K562 (cell line): ENCODE results near the gene POLR2A. TPM values are rescaled to one million over a fixed set of nuclear protein-coding genes. Genes with fewer than 3 reads are reported as not detected.
A peak's percentile ranks its signal among the peaks of the same experiment; 100 is the strongest.

ENCODE experiments used
- ATAC-seq: fragments of 200-7000 bp; cut with Tn5 transposase; 3 replicates; pipeline ENCODE4 v1.9.1; 2020; ENCODE audit warnings: moderate library complexity
- BruUV-seq: library from RNA; stranded (reverse); fragments of 400-500 nt; replicated peaks from 2 replicates; lab custom pipeline; 2021; lab: Mats Ljungman, UMichigan
- CTCF ChIA-PET: fragments of 300-600 bp; formaldehyde crosslinking; extraction: SDS; loops from one replicate; lab custom pipeline; 2021; ENCODE audit warnings: low intra/inter-chr PET ratio; lab: Yijun Ruan, JAX
- POLR2A ChIA-PET: fragments of 300-600, 350-650 bp; sonication (Branson Sonifier 250); formaldehyde crosslinking; extraction: SDS; loops from one replicate; lab custom pipeline; 2021; ENCODE audit warnings: antibody characterized with exemption, inconsistent platforms; lab: Yijun Ruan, JAX
- DNase-seq, 4 experiments: peaks; one replicate each; pipeline versions ENCODE4 v3.0.0 to v3.0.0-alpha.2; 2011 to 2018; ENCODE audit warnings: low spot score in 3 of 4, mixed read lengths in 3 of 4; ENCODE audit errors: extremely low read depth in 1 of 4
- FAIRE-seq: peaks from 2 replicates; lab custom pipeline; 2011; peaks lifted over from hg19 to GRCh38; lab: Jason Lieb, UNC
- H2AFZ ChIP-seq: 2 replicates; pipeline ENCODE4 v1.6.0; 2011; ENCODE audit warnings: low read depth, low read length, control low read depth, inconsistent platforms
- H3K27ac ChIP-seq: fragments of 200-600 bp; 3 replicates; pipeline ENCODE4 v1.8.0; 2011; ENCODE audit warnings: low read depth, mild to moderate bottlenecking, control low read depth, inconsistent platforms, low read length, moderate library complexity, mixed read lengths; ENCODE audit errors: extremely low read depth
- H3K27me3 ChIP-seq, 2 experiments: fragments of 300-600 bp in 1 of 2; 2 replicates in 1 of 2; 3 replicates in 1 of 2; pipeline versions ENCODE4 v1.6.0 to v1.8.0; 2011; ENCODE audit warnings: inconsistent platforms in 2 of 2, low read length in 2 of 2, mild to moderate bottlenecking in 1 of 2, mixed read lengths in 1 of 2, moderate library complexity in 1 of 2; ENCODE audit not compliant: control insufficient read depth in 2 of 2, insufficient read depth in 2 of 2
- H3K36me3 ChIP-seq: fragments of 300-600 bp; 3 replicates; pipeline ENCODE4 v1.8.0; 2011; ENCODE audit warnings: mild to moderate bottlenecking, low read length, inconsistent platforms; ENCODE audit not compliant: control insufficient read depth, insufficient read depth
- H3K4me1 ChIP-seq, 2 experiments: fragments of 200-600 bp in 1 of 2; replicated peaks in 1 of 2; 2 replicates in 1 of 2; 3 replicates in 1 of 2; pipeline versions ENCODE4 v1.5.1 to v1.8.0; 2011; ENCODE audit warnings: inconsistent platforms in 2 of 2, low read length in 2 of 2, mild to moderate bottlenecking in 1 of 2, mixed read lengths in 1 of 2, moderate library complexity in 1 of 2; ENCODE audit not compliant: control insufficient read depth in 2 of 2, insufficient read depth in 2 of 2
- H3K4me2 ChIP-seq: 2 replicates; pipeline ENCODE4 v1.6.1; 2011; ENCODE audit warnings: low read length, control low read depth, inconsistent platforms, mixed read lengths; ENCODE audit not compliant: insufficient read depth
- H3K4me3 ChIP-seq: fragments of 200-600 bp; sonication (generic), shearing (Covaris generic); 2 replicates; pipeline ENCODE4 v1.5.1; 2016; ENCODE audit warnings: control low read depth, inconsistent platforms
- H3K79me2 ChIP-seq: fragments of 200-600 bp; 3 replicates; pipeline ENCODE4 v1.8.0; 2011; ENCODE audit warnings: low read length, inconsistent platforms; ENCODE audit not compliant: control insufficient read depth, insufficient read depth
- H3K9ac ChIP-seq, 2 experiments: 2 replicates each; pipeline versions ENCODE4 v1.6.0 to v1.6.1; 2011; ENCODE audit warnings: low read depth in 2 of 2, low read length in 2 of 2, control low read depth in 1 of 2, inconsistent platforms in 1 of 2, mild to moderate bottlenecking in 1 of 2, mixed read lengths in 1 of 2; ENCODE audit not compliant: insufficient read depth in 1 of 2
- H3K9me1 ChIP-seq: one replicate; pipeline ENCODE4 v1.6.0; 2011; ENCODE audit warnings: inconsistent platforms, mild to moderate bottlenecking, low read length, moderate library complexity; ENCODE audit not compliant: control insufficient read depth, insufficient read depth
- H3K9me3 ChIP-seq: replicated peaks from 2 replicates; pipeline ENCODE4 v1.5.1; 2011; ENCODE audit warnings: low read depth, low read length, inconsistent platforms; ENCODE audit not compliant: control insufficient read depth, insufficient read depth
- H4K20me1 ChIP-seq: replicated peaks from 2 replicates; pipeline ENCODE4 v1.6.1; 2011; ENCODE audit warnings: low read length, inconsistent platforms, mixed read lengths; ENCODE audit not compliant: control insufficient read depth, insufficient read depth
- PHB ChIP-seq: fragments of 250-450 bp; sonication (Bioruptor Pico); IDR thresholded peaks from 2 replicates; pipeline ENCODE4 v1.5.0; 2021
- POLR2AphosphoS2 ChIP-seq: IDR thresholded peaks from 2 replicates; pipeline ENCODE4 v1.6.1; 2012; ENCODE audit warnings: low read length, improper control_type of control experiment
- POLR2B ChIP-seq: fragments of 450-650 bp; IDR thresholded peaks from 2 replicates; pipeline ENCODE4 v1.6.1; 2018; ENCODE audit warnings: low read depth; ENCODE audit not compliant: partially characterized antibody
- POLR2G ChIP-seq: fragments of 200-400 bp; formaldehyde crosslinking; IDR thresholded peaks from 2 replicates; pipeline ENCODE4 v1.6.1; 2017; ENCODE audit warnings: low read depth, mild to moderate bottlenecking, antibody characterized with exemption, low read length, moderate library complexity
- PPARD ChIP-seq: fragments of 250-450 bp; sonication (Bioruptor Pico); IDR thresholded peaks from 2 replicates; pipeline ENCODE4 v1.8.0; 2022; ENCODE audit warnings: inconsistent platforms, mild to moderate bottlenecking, moderate library complexity
- RBFOX2 ChIP-seq: fragments of 200-400 bp; formaldehyde crosslinking; IDR thresholded peaks from 2 replicates; pipeline ENCODE4 v1.6.1; 2017; ENCODE audit warnings: low read depth, mild to moderate bottlenecking, low read length, moderate library complexity
- SUPT5H ChIP-seq: fragments of 450-650 bp; IDR thresholded peaks from 2 replicates; pipeline ENCODE4 v1.6.1; 2016
- ZNF263 ChIP-seq: sonication (generic); formaldehyde crosslinking; IDR thresholded peaks from 2 replicates; pipeline ENCODE4 v1.8.0; 2022; ENCODE audit warnings: mild to moderate bottlenecking, missing genetic modification reagents, borderline replicate concordance
- WGBS: fragments of 100-300 bp; shearing (Covaris generic); methylation state at CpG from one replicate; pipeline ENCODE4 v1.1.6; 2016; ENCODE audit warnings: low coverage, mixed read lengths; ENCODE audit not compliant: insufficient coverage; ENCODE audit errors: missing lambda C conversion rate; 5-methylcytosine and 5-hydroxymethylcytosine counted together
- in situ Hi-C: fragments of 300-500 bp; cut with MboI; formaldehyde crosslinking; loops from 4 replicates; pipeline ENCODE4 v1.15.0; 2018; ENCODE audit warnings: inconsistent platforms, mixed read lengths
- intact Hi-C: fragments of 100-400 bp; cut with micrococcal nuclease; formaldehyde crosslinking; loops from 2 replicates; pipeline ENCODE4 v1.14.2; 2022
- polyA plus RNA-seq, 8 experiments: library from polyadenylated mRNA; depleted of rRNA in 4 of 8; stranded (reverse) in 5 of 8; unstranded in 3 of 8; fragments of >200 nt; fragmentation: Nextera tagmentation in 2 of 8; fragmentation: Illumina TruSeq in 1 of 8; extraction: Ambion mirVana in 2 of 8; extraction: Trizol in 1 of 8; gene quantifications; 2 replicates each; pipeline versions ENCODE4 v1.2.1 to v1.2.3, GENCODE V29; 2011 to 2014; ENCODE audit warnings: inconsistent platforms in 1 of 8, missing spikeins in 1 of 8
- total RNA-seq, 7 experiments: library from RNA; depleted of rRNA in 6 of 7; stranded (reverse); fragments of >200 nt in 6 of 7; fragmentation: Illumina TruSeq in 2 of 7; extraction: Trizol in 2 of 7; gene quantifications; 2 replicates each; pipeline versions ENCODE4 v1.2.1 to v1.2.3, GENCODE V29; 2011 to 2021; ENCODE audit warnings: low replicate concordance in 1 of 7

POLR2A gene
- total and polyA plus RNA-seq, 9 of the 15 experiments (the other 6 are each of a cell fraction or from before 2014, with no cell fraction given): 1.3 to 109 (median 12.4) TPM

- DNase-seq: no peak
- Histone ChIP-seq H3K27ac (no peak overlapping the region), H3K79me2 (no peaks in the 10 kb centered on the region), H3K36me3 (peaks cover 37% of the 10 kb centered on the region; the same call in 1 of the 3 replicates), H3K4me1 (peaks cover 8 to 26% of the 10 kb centered on the region in 2 experiments), H3K4me2 (no peak overlapping the region), H4K20me1 (no peaks in the 10 kb centered on the region), H3K9me3 (no peaks in the 10 kb centered on the region), H3K27me3 (no peaks in the 10 kb centered on the region), H3K9ac (peak overlapping the region in 1 of 2 experiments; percentile 9; a peak in 1 of 4 replicates), H2AFZ (no peak overlapping the region), H3K4me3 (no peak overlapping the region), H3K9me1 (no peaks in the 10 kb centered on the region)
- ChIA-PET CTCF (no interaction called here), POLR2A (interaction anchor here (1.0 to 2.3 kb wide), 2 partner anchors 10 to 13 kb away, joined by 3 to 8 read pairs; no protein-coding TSS in a partner anchor)
- no peak for FAIRE-seq
- ATAC-seq: no peak; the same call in 2 of the 3 replicates
- in situ Hi-C loops: no loop called here
- BruUV-seq: no TSS peak
- TF ChIP-seq POLR2AphosphoS2: peak; percentile 61; the same call in 1 of the 2 replicates
- peak; percentile 83; the same call in 1 of the 2 replicates for TF ChIP-seq ZNF263 (CRISPR knock-in tag)
- no peak for TF ChIP-seq PHB (CRISPR knock-in tag)
- peak; percentile 41; the same call in 1 of the 2 replicates for TF ChIP-seq SUPT5H
- 0 out of 2 replicates have a peak, but pooled peaks have one; percentile 19 for TF ChIP-seq RBFOX2
- peak; percentile 36 for TF ChIP-seq POLR2B
- no peak for TF ChIP-seq PPARD (CRISPR knock-in tag)
- TF ChIP-seq POLR2G: peak; percentile 36; the same call in 1 of the 2 replicates
- WGBS: 87% methylated on average over 13 of the region's 44 CpGs
- intact Hi-C loops: no loop called here
Measured at GRCh38 chr17:7462474-7463371, 21.4 kb upstream of the POLR2A start.
